Upper lobe of right lung (tissue), 1 donor: ENCODE data around the gene TNS1. TPM values are rescaled to one million over a fixed set of nuclear protein-coding genes. Genes with fewer than 3 reads are reported as not detected.
A peak's percentile ranks its signal among the peaks of the same experiment; 100 is the strongest.

Source experiments
- ATAC-seq: fragments of 200-7000 bp; cut with Tn5 transposase; one replicate; pipeline ENCODE4 v1.9.1; 2020; ENCODE audit warnings: mild to moderate bottlenecking, moderate library complexity
- DNase-seq: peaks from one replicate; pipeline ENCODE4 v3.0.0-alpha.2; 2020
- H3K27ac ChIP-seq: fragments of 200-600 bp; one replicate; pipeline ENCODE4 v1.8.0; 2022
- H3K27me3 ChIP-seq: fragments of 200-600 bp; one replicate; pipeline ENCODE4 v1.8.0; 2022; ENCODE audit warnings: mild to moderate bottlenecking
- H3K36me3 ChIP-seq: fragments of 200-600 bp; one replicate; pipeline ENCODE4 v1.8.0; 2022
- H3K4me1 ChIP-seq: fragments of 200-600 bp; one replicate; pipeline ENCODE4 v1.8.0; 2022
- H3K4me3 ChIP-seq: fragments of 200-600 bp; one replicate; pipeline ENCODE4 v1.8.0; 2022; ENCODE audit warnings: mild to moderate bottlenecking
- H3K9me3 ChIP-seq: fragments of 200-600 bp; one replicate; pipeline ENCODE4 v1.8.0; 2022
- intact Hi-C: fragments of 100-400 bp; cut with DNase I; formaldehyde crosslinking; loops from one replicate; pipeline ENCODE4 v1.11.0; 2022
- total RNA-seq: library from RNA; stranded (reverse); fragmentation: NEBNext Ultra II Directional; extraction: Animal tissue kit (Norgen Biotek cat#: 25700); gene quantifications from one replicate; pipeline ENCODE4 v1.2.1, GENCODE V29; 2021
- TF ChIP-seq, protein P1 (sequence below): fragments of 200-600 bp; IDR thresholded peaks from one replicate; pipeline ENCODE4 v1.8.0; 2022; ENCODE audit warnings: antibody characterized with exemption
- donor health status: DM: no; HTN: yes; CAD: no; lungs with severe emphysema.

Gene TNS1
- total RNA-seq, 1 donor from 2014 or later: 669 TPM

DNA sequence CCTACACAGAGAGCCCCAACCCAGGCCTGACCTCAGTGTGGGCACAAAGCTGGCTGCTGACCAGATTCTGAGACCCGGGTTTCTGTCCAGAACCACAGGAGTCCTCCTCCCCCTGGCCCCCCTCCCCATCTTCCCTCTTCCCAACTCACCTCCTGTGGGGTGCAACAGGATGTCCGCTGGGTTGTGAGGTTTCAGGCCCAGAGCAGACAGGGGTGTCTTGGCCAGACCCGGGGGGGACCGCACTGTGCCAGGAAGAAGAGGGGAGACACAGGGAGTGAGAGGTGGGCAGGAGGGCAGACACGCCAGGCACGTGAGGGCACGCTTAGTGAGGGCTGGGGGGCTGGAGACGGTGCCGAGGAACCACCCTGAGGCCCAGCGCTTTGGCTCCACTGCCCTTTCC lies 171.5 kb downstream of the TNS1 start:
- DNase-seq: no peak
- Histone ChIP-seq H3K9me3 (no peaks in the 10 kb centered on the region), H3K27ac (no peak overlapping the region), H3K4me3 (no peak overlapping the region), H3K27me3 (no peaks in the 10 kb centered on the region), H3K4me1 (peaks cover 42% of the 10 kb centered on the region), H3K36me3 (peaks cover 80% of the 10 kb centered on the region)
- TF ChIP-seq, protein P1, sequence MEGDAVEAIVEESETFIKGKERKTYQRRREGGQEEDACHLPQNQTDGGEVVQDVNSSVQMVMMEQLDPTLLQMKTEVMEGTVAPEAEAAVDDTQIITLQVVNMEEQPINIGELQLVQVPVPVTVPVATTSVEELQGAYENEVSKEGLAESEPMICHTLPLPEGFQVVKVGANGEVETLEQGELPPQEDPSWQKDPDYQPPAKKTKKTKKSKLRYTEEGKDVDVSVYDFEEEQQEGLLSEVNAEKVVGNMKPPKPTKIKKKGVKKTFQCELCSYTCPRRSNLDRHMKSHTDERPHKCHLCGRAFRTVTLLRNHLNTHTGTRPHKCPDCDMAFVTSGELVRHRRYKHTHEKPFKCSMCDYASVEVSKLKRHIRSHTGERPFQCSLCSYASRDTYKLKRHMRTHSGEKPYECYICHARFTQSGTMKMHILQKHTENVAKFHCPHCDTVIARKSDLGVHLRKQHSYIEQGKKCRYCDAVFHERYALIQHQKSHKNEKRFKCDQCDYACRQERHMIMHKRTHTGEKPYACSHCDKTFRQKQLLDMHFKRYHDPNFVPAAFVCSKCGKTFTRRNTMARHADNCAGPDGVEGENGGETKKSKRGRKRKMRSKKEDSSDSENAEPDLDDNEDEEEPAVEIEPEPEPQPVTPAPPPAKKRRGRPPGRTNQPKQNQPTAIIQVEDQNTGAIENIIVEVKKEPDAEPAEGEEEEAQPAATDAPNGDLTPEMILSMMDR: no peak
- intact Hi-C loops: no loop called here
- no peak for ATAC-seq

DNA sequence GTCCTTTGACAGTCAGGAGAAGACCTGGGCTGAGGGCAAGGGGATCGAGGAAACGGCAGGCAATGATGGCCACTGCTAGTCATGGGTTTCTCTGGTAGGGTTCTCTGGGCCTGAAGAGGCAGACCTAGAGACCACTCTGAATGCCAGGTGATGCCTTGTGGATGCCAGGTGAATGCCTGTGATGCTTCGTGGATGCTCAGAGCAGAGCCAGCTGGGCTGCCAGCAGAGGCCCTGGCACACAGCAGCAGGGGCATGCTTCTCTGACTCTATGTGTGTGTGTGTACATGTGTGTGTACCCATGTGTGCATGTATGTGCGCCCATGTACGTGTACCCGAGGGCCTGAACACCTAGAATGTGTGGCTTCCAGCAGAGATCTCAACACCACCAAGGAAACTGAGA lies 172.0 kb downstream of the TNS1 start:
- ATAC-seq: no peak
- TF ChIP-seq, protein P1: no peak
- H3K4me1 ChIP-seq: peaks cover 42% of the 10 kb centered on the region
- no peaks in the 10 kb centered on the region for H3K27me3 ChIP-seq
- H3K9me3 ChIP-seq: no peaks in the 10 kb centered on the region
- peaks cover 75% of the 10 kb centered on the region for H3K36me3 ChIP-seq
- H3K4me3 ChIP-seq: no peak overlapping the region
- DNase-seq: no peak
- H3K27ac ChIP-seq: peak overlapping the region; percentile 42
- intact Hi-C loops: no loop called here

DNA sequence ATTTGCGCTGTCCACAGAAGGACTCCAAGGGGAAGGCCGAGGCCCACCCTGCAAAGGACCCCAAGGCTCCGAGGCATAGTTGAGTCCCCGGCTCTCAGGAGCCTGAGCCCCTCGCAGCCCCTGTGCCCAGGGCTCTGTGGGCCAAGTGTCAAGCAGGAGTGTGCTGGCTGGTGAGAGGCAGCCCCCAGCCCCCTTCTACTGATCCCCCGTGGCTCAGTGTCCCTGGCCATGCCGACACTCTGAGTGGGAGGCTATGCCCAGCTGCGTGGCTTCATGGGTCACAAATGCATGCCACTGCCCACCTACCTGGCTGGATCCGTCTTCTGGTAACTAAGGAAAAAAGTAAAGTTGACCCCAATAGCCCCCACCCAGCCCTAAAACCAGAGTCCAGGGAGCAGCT lies 172.7 kb downstream of the TNS1 start:
- TF ChIP-seq, protein P1: no peak
- H3K4me3 ChIP-seq: no peak overlapping the region
- intact Hi-C loops: no loop called here
- no peak for ATAC-seq
- H3K27me3 ChIP-seq: no peaks in the 10 kb centered on the region
- no peaks in the 10 kb centered on the region for H3K9me3 ChIP-seq
- no peak for DNase-seq
- peaks cover 42% of the 10 kb centered on the region for H3K4me1 ChIP-seq
- peak overlapping the region; percentile 42 for H3K27ac ChIP-seq
- peaks cover 74% of the 10 kb centered on the region for H3K36me3 ChIP-seq

DNA sequence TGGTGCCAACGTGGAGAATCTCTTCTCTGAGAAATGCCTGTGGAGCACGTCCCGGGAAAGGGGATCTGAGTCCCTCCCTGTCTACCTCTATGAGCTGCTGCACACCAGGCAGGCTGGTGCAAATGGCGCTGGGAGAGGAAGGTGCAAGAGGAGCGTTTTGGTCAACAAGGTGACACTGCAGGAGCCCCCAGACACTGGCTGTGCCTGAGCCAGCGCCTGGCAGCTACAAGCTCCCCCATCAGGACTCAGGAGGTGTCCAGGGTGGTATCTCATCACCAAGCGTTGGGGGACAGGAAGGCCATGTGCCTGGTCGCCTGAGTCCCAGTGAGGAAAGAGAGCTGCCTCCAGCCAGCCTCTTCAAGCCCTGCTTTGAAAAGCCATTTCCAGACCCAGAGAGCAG lies 173.4 kb downstream of the TNS1 start:
- Histone ChIP-seq H3K4me3 (no peak overlapping the region), H3K27me3 (no peaks in the 10 kb centered on the region), H3K27ac (no peak overlapping the region), H3K9me3 (no peaks in the 10 kb centered on the region), H3K36me3 (peaks cover 74% of the 10 kb centered on the region), H3K4me1 (peaks cover 38% of the 10 kb centered on the region)
- intact Hi-C loops: no loop called here
- ATAC-seq (no peak), DNase-seq (no peak)
- TF ChIP-seq, protein P1: no peak

DNA sequence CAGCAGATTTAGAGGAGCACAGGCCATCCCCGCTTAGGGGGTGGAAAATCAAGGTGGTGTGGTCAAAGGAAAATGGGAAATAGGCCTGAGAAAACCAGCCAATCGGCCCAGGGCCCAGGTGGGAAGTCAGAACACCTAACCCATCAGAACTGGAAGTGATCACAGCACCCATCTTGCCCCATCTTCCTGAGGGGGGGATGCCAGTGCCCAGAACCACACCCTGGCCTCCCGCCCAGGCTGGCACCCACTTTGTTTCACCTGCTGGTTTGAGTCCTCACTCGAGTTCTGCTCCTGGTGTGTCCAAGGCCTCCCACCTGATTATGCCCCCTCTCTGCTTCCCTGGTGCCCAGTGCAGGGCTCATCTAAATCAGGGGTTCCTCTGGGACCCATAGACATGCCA lies 174.5 kb downstream of the TNS1 start:
- peaks cover 74% of the 10 kb centered on the region for H3K36me3 ChIP-seq
- intact Hi-C loops: no loop called here

More for the DNA sequence above, 174.5 kb downstream of the TNS1 start:
- TF ChIP-seq, protein P1: no peak
- H3K27ac ChIP-seq: peak overlapping the region; percentile 49
- ATAC-seq: no peak
- H3K27me3 ChIP-seq: no peaks in the 10 kb centered on the region
- peaks cover 43% of the 10 kb centered on the region for H3K4me1 ChIP-seq
- DNase-seq: no peak
- no peaks in the 10 kb centered on the region for H3K9me3 ChIP-seq
- H3K4me3 ChIP-seq: no peak overlapping the region
